ENCODE results near the gene CYP24A1.

The CYP24A1 gene

DNA sequence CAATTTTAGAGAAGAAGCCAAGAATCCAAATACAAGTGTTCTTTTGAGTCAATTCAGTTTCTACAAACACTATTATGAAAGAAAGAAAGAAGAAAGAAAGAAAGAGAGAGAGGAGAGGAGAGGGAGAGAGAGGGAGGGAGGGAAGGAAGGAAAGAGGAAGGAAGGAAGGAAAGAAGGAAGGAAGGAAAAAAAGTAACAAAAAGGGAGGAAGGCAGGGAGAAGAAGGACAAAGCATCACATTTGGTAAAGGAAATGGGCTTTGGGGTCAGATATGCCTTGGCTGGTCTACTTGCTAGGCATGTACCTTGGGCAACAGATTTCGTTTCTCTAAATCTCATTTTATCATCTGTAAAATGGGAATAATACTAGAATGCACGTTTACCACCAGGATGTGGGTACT, 54.0 kb downstream of the CYP24A1 start:
- H3K27ac ChIP-seq (ENCODE audit: low read depth, low read length), result no peak overlapping the region
- no peak overlapping the region for H2AFZ ChIP-seq (ENCODE audit: low read length, unreplicated experiment)
- H3K36me3 ChIP-seq (ENCODE audit: insufficient read depth, low read length), result no peaks in the 10 kb centered on the region
- peaks cover 30% of the 10 kb centered on the region for H3K4me1 ChIP-seq (ENCODE audit: control insufficient read depth, insufficient read depth, low read length, unreplicated experiment)
- no peaks in the 10 kb centered on the region for H3K79me2 ChIP-seq (ENCODE audit: control insufficient read depth, insufficient read depth, low read length, unreplicated experiment)
- H3K4me3 ChIP-seq (ENCODE audit: low read depth, low read length), result no peak overlapping the region
- no peaks in the 10 kb centered on the region for H3K27me3 ChIP-seq (ENCODE audit: insufficient read depth, low read length)

GRCh38 chr20:54118220-54119001, 55.4 kb downstream of the CYP24A1 start:
- Histone ChIP-seq H2AFZ (ENCODE audit: low read length, unreplicated experiment) (no peak overlapping the region), H3K27ac (ENCODE audit: low read depth, low read length) (no peak overlapping the region), H3K4me1 (ENCODE audit: control insufficient read depth, insufficient read depth, low read length, unreplicated experiment) (peaks cover 24% of the 10 kb centered on the region), H3K36me3 (ENCODE audit: insufficient read depth, low read length) (no peaks in the 10 kb centered on the region), H3K27me3 (ENCODE audit: insufficient read depth, low read length) (no peaks in the 10 kb centered on the region), H3K79me2 (ENCODE audit: control insufficient read depth, insufficient read depth, low read length, unreplicated experiment) (no peaks in the 10 kb centered on the region), H3K4me3 (ENCODE audit: low read depth, low read length) (no peak overlapping the region)

DNA sequence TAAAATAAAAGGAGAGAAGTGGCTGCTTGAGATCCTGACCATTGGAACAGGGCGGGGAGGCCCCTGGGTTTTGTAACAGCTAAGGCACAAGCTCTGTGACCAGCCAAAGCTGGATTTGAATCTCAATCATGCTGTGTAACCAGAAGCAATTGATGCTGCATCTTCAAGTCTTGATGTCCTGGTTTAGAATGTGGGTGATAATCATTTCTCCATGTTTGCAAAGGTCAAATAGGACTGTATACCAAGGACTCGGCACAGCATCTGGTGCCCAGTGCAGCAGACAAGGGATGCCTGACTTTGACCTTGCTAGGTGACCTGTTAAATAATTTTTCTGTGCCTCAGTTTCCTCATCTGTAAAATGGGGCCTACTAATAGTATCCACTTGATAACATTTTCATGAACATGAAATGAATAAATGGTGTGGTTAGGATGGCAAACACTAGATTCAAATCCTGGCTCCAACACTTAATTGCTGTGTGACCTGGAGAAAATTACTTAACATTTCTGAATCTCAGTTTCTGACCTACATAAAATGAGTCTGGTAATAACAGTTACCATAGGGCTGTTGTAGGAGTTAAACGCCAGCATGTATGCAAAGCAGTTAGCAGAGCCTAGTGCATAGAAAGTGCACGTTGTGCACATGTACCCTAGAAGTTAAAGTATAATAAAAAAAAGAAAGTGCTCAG, 57.1 kb downstream of the CYP24A1 start:
- Histone ChIP-seq H3K79me2 (ENCODE audit: control insufficient read depth, insufficient read depth, low read length, unreplicated experiment) (no peaks in the 10 kb centered on the region), H3K27me3 (ENCODE audit: insufficient read depth, low read length) (no peaks in the 10 kb centered on the region), H2AFZ (ENCODE audit: low read length, unreplicated experiment) (no peak overlapping the region), H3K4me1 (ENCODE audit: control insufficient read depth, insufficient read depth, low read length, unreplicated experiment) (peaks cover 7% of the 10 kb centered on the region), H3K27ac (ENCODE audit: low read depth, low read length) (no peak overlapping the region), H3K36me3 (ENCODE audit: insufficient read depth, low read length) (no peaks in the 10 kb centered on the region), H3K4me3 (ENCODE audit: low read depth, low read length) (no peak overlapping the region)

DNA sequence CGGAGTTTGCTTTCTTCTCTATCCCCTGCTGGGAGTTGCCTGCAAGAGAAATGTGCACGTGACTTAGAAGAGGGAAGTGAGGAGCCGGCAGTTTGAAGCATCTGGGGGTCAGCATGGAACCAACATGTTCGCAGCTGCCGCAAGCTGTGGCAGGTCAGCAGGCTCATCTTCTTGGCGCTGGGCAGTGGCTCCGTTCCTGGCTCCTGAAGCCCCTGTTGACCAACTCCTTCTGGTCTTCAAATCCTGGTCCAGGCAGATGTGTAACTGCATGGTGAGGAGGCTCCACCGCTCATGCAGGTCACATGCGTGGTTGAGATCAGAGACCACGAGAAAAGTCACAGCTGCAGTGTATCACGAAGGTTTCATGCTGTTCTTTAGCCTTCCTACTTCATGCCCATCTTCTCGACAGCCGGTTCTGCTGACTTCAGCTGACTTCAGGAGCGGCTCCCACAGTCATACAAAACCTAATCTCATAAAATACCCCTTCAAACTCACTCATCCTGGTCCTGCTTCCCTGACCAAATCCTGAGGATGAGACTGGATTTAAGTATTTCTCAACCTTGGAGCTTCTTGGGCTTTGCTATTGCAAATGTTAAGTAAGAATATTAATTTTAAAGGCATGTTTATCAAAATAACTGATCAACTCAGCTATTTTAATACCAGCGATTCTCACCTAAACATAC, 58.5 kb downstream of the CYP24A1 start:
- Histone ChIP-seq H3K79me2 (ENCODE audit: control insufficient read depth, insufficient read depth, low read length, unreplicated experiment) (no peaks in the 10 kb centered on the region), H3K27me3 (ENCODE audit: insufficient read depth, low read length) (no peaks in the 10 kb centered on the region), H2AFZ (ENCODE audit: low read length, unreplicated experiment) (no peak overlapping the region), H3K27ac (ENCODE audit: low read depth, low read length) (peak overlapping the region; percentile 26), H3K4me1 (ENCODE audit: control insufficient read depth, insufficient read depth, low read length, unreplicated experiment) (peaks cover 4% of the 10 kb centered on the region), H3K36me3 (ENCODE audit: insufficient read depth, low read length) (no peaks in the 10 kb centered on the region), H3K4me3 (ENCODE audit: low read depth, low read length) (no peak overlapping the region)

- no peaks in the 10 kb centered on the region for H3K36me3 ChIP-seq (ENCODE audit: insufficient read depth, low read length)
- peaks cover 4% of the 10 kb centered on the region for H3K4me1 ChIP-seq (ENCODE audit: control insufficient read depth, insufficient read depth, low read length, unreplicated experiment)
- no peaks in the 10 kb centered on the region for H3K27me3 ChIP-seq (ENCODE audit: insufficient read depth, low read length)
- no peak overlapping the region for H3K4me3 ChIP-seq (ENCODE audit: low read depth, low read length)
- H2AFZ ChIP-seq (ENCODE audit: low read length, unreplicated experiment), result no peak overlapping the region
- H3K27ac ChIP-seq (ENCODE audit: low read depth, low read length), result no peak overlapping the region
- H3K79me2 ChIP-seq (ENCODE audit: control insufficient read depth, insufficient read depth, low read length, unreplicated experiment), result no peaks in the 10 kb centered on the region
Observed at GRCh38 chr20:54114109-54114508, 59.7 kb downstream of the CYP24A1 start.

- no peak overlapping the region for H3K4me3 ChIP-seq (ENCODE audit: low read depth, low read length)
- H2AFZ ChIP-seq (ENCODE audit: low read length, unreplicated experiment), result no peak overlapping the region
- peaks cover 4% of the 10 kb centered on the region for H3K4me1 ChIP-seq (ENCODE audit: control insufficient read depth, insufficient read depth, low read length, unreplicated experiment)
- no peaks in the 10 kb centered on the region for H3K27me3 ChIP-seq (ENCODE audit: insufficient read depth, low read length)
- H3K27ac ChIP-seq (ENCODE audit: low read depth, low read length), result no peak overlapping the region
- H3K79me2 ChIP-seq (ENCODE audit: control insufficient read depth, insufficient read depth, low read length, unreplicated experiment), result no peaks in the 10 kb centered on the region
- H3K36me3 ChIP-seq (ENCODE audit: insufficient read depth, low read length), result no peaks in the 10 kb centered on the region
Observed at GRCh38 chr20:54113566-54113965, 60.2 kb downstream of the CYP24A1 start.

DNA sequence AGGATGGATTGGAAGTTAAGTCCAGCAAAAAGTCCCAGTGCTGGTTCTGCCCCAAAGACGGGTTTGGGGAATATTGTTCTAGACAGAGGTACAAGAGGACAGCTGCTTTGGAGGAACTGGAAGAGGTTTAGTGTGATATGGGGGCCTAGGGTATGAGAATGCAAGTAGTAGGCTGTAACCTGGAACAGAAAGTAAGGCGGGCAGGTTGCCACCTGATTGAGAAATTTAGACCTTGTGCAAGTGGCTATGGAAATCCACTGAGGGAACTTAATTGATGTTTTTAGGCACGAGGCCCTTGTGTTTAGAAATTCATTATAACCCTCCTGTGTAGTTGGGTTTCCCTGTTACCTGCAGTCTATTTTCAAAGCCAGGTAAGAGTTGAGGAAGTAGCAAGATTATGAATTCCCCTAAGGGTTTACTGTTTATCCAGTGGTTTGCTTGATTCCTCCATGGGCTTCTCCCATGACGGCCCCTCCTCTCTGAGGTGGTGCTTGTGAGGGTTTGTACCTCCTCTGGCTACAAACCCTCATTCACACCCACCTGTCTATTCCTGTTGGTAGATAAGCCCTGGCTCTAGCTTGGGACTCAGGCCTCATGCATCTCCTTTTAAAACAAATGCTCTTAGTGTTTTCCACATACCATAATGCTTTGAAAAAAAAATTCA, 61.4 kb downstream of the CYP24A1 start:
- no peaks in the 10 kb centered on the region for H3K27me3 ChIP-seq (ENCODE audit: insufficient read depth, low read length)

DNA sequence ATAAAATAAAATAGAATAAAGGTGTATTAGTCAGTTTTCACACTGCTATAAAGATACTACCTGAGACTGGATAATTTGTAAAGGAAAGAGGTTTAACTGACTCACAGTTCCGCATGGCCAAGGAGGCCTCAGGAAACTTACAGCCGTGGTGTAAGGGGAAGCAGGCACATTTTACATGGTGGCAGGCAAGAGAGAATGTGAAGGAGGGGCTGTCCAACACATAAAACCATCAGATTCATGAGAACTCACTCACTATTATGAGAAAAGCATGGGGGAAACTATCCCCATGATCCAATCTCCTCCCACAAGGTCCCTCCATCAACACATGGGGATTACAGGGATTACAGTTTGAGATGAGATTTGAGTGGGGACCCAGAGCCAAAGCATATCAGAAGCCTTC, 62.3 kb downstream of the CYP24A1 start:
- H2AFZ ChIP-seq (ENCODE audit: low read length, unreplicated experiment), result no peak overlapping the region
- H3K27ac ChIP-seq (ENCODE audit: low read depth, low read length), result no peak overlapping the region
- no peaks in the 10 kb centered on the region for H3K27me3 ChIP-seq (ENCODE audit: insufficient read depth, low read length)
- H3K79me2 ChIP-seq (ENCODE audit: control insufficient read depth, insufficient read depth, low read length, unreplicated experiment), result no peaks in the 10 kb centered on the region
- no peak overlapping the region for H3K4me3 ChIP-seq (ENCODE audit: low read depth, low read length)
- H3K4me1 ChIP-seq (ENCODE audit: control insufficient read depth, insufficient read depth, low read length, unreplicated experiment), result peaks cover 4% of the 10 kb centered on the region
- H3K36me3 ChIP-seq (ENCODE audit: insufficient read depth, low read length), result no peaks in the 10 kb centered on the region

More for the DNA sequence above, 61.4 kb downstream of the CYP24A1 start:
- Histone ChIP-seq H3K79me2 (ENCODE audit: control insufficient read depth, insufficient read depth, low read length, unreplicated experiment) (no peaks in the 10 kb centered on the region), H3K36me3 (ENCODE audit: insufficient read depth, low read length) (no peaks in the 10 kb centered on the region), H2AFZ (ENCODE audit: low read length, unreplicated experiment) (no peak overlapping the region), H3K4me3 (ENCODE audit: low read depth, low read length) (no peak overlapping the region), H3K27ac (ENCODE audit: low read depth, low read length) (no peak overlapping the region), H3K4me1 (ENCODE audit: control insufficient read depth, insufficient read depth, low read length, unreplicated experiment) (peaks cover 4% of the 10 kb centered on the region)

DNA sequence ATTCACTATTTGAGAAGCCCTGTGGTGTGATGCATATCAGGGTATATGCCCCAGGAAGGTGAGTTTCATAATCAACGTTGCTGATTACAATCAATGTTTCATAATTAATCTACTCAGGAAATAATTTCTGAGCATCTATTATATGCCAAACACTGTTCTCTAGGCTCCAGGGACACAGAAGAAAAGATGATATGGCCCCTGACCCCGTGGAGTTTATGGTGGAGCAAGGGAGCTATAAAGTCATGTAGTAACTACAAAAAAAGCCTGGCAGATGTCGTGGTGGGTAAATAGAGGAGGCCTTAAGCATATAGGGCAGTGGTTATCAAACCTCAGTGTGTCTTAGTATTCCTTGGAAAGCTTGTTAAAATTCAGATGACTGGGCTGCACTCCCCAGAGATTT, 63.3 kb downstream of the CYP24A1 start:
- no peaks in the 10 kb centered on the region for H3K79me2 ChIP-seq (ENCODE audit: control insufficient read depth, insufficient read depth, low read length, unreplicated experiment)
- no peak overlapping the region for H2AFZ ChIP-seq (ENCODE audit: low read length, unreplicated experiment)
- H3K27ac ChIP-seq (ENCODE audit: low read depth, low read length), result no peak overlapping the region
- H3K4me1 ChIP-seq (ENCODE audit: control insufficient read depth, insufficient read depth, low read length, unreplicated experiment), result peaks cover 1% of the 10 kb centered on the region
- H3K27me3 ChIP-seq (ENCODE audit: insufficient read depth, low read length), result no peaks in the 10 kb centered on the region
- no peak overlapping the region for H3K4me3 ChIP-seq (ENCODE audit: low read depth, low read length)
- no peaks in the 10 kb centered on the region for H3K36me3 ChIP-seq (ENCODE audit: insufficient read depth, low read length)

- H3K27ac ChIP-seq (ENCODE audit: low read depth, low read length), result no peak overlapping the region
- no peak overlapping the region for H2AFZ ChIP-seq (ENCODE audit: low read length, unreplicated experiment)
- H3K79me2 ChIP-seq (ENCODE audit: control insufficient read depth, insufficient read depth, low read length, unreplicated experiment), result no peaks in the 10 kb centered on the region
- H3K4me1 ChIP-seq (ENCODE audit: control insufficient read depth, insufficient read depth, low read length, unreplicated experiment), result no peaks in the 10 kb centered on the region
- H3K4me3 ChIP-seq (ENCODE audit: low read depth, low read length), result no peak overlapping the region
- no peaks in the 10 kb centered on the region for H3K27me3 ChIP-seq (ENCODE audit: insufficient read depth, low read length)
- H3K36me3 ChIP-seq (ENCODE audit: insufficient read depth, low read length), result no peaks in the 10 kb centered on the region
Observed at GRCh38 chr20:54110041-54110440, 63.7 kb downstream of the CYP24A1 start.
